Measurements from ENCODE around the gene NSD2.
A peak's percentile ranks its signal among the peaks of the same experiment; 100 is the strongest.
"Not testable (repeated sequence)": the region's sequence is repeated elsewhere in the genome, so short reads cannot be mapped to it uniquely, and the experiment has no call there.

NSD2 gene

GRCh38 chr4:1870578-1871443 is at the start of gene NSD2:
Gene NSD2 (plus strand): TSS chr4:1871393. CDS start chr4:1900655, 29,262 bp downstream.
- peak; percentile 90 to 93 for DNase-seq

- DNase-seq: no peak
Observed at GRCh38 chr4:1821679-1822567, 49.3 kb upstream of the NSD2 start.

GRCh38 chr4:1822568-1823544 is 48.3 kb upstream of the NSD2 start:
- no peak for DNase-seq

- DNase-seq: no peak
Observed at GRCh38 chr4:1823545-1823932, 47.7 kb upstream of the NSD2 start.

- no peak for DNase-seq
Observed at GRCh38 chr4:1824746-1825145, 46.4 kb upstream of the NSD2 start.

GRCh38 chr4:1825326-1825725 is 45.9 kb upstream of the NSD2 start:
- no peak for DNase-seq

GRCh38 chr4:1826531-1827350 is 44.5 kb upstream of the NSD2 start:
- DNase-seq: no peak

- no peak for DNase-seq
Observed at GRCh38 chr4:1830234-1830633, 41.0 kb upstream of the NSD2 start.

GRCh38 chr4:1830642-1831228 is 40.5 kb upstream of the NSD2 start:
- no peak for DNase-seq

- DNase-seq: no peak
Observed at GRCh38 chr4:1831331-1831730, 39.9 kb upstream of the NSD2 start.

GRCh38 chr4:1832690-1833089 is 38.5 kb upstream of the NSD2 start:
- no peak for DNase-seq

GRCh38 chr4:1833307-1834046 is 37.7 kb upstream of the NSD2 start:
- DNase-seq: no peak

GRCh38 chr4:1834047-1834775 is 37.0 kb upstream of the NSD2 start:
- DNase-seq: peak in 1 of 2 donors; percentile 24

GRCh38 chr4:1835836-1836235 is 35.4 kb upstream of the NSD2 start:
- DNase-seq: not testable (repeated sequence)

GRCh38 chr4:1836650-1837049 is 34.5 kb upstream of the NSD2 start:
- DNase-seq: no peak

GRCh38 chr4:1837069-1837468 is 34.1 kb upstream of the NSD2 start:
- DNase-seq: no peak

- DNase-seq: no peak
Observed at GRCh38 chr4:1839282-1839681, 31.9 kb upstream of the NSD2 start.

- DNase-seq: no peak
Observed at GRCh38 chr4:1841201-1841886, 29.8 kb upstream of the NSD2 start.

GRCh38 chr4:1841887-1842210 is 29.3 kb upstream of the NSD2 start:
- DNase-seq: no peak
